Measurements from ENCODE around the gene MAP3K4.

MAP3K4 gene

DNA sequence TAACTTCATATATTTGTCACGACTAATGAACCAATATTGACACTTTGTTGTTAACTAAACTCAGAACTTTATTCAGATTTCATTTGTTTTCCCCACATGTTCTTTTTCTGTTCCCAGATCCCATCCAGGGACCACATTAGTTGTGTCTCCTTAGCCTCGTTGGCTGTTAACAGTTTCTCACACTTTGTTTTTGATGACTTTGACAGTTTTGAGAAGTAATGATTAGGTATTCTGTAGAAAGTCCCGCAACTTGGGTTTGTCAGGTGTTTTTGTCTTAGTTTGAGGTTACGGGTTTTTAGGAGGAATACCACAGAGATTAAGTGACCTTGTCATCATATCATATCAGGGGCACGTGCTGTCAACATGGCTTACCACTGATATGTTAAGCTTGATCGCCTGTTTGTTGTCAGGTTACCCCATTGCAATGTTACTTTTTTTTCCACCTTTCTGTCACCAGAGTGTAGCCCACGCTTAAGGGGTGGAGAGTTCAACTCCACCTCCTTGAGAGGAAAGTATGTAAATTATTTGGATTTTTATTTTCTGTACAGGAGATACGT lies 32.9 kb downstream of the MAP3K4 start:
- no peak for TF ChIP-seq BACH2 (CRISPR knock-in tag; IDR thresholded peaks at IDR 0.05; ENCODE audit: borderline replicate concordance)
- no peak for TF ChIP-seq ZNF8 (CRISPR knock-in tag; IDR thresholded peaks at IDR 0.05)
- TF ChIP-seq, protein P1, sequence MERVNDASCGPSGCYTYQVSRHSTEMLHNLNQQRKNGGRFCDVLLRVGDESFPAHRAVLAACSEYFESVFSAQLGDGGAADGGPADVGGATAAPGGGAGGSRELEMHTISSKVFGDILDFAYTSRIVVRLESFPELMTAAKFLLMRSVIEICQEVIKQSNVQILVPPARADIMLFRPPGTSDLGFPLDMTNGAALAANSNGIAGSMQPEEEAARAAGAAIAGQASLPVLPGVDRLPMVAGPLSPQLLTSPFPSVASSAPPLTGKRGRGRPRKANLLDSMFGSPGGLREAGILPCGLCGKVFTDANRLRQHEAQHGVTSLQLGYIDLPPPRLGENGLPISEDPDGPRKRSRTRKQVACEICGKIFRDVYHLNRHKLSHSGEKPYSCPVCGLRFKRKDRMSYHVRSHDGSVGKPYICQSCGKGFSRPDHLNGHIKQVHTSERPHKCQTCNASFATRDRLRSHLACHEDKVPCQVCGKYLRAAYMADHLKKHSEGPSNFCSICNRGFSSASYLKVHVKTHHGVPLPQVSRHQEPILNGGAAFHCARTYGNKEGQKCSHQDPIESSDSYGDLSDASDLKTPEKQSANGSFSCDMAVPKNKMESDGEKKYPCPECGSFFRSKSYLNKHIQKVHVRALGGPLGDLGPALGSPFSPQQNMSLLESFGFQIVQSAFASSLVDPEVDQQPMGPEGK (CRISPR knock-in tag; IDR thresholded peaks at IDR 0.05; ENCODE audit: borderline replicate concordance), result no peak
- no peak for TF ChIP-seq SNAI2 (CRISPR knock-in tag; IDR thresholded peaks at IDR 0.05)
- TF ChIP-seq ZC3H10 (CRISPR knock-in tag; IDR thresholded peaks at IDR 0.05), result no peak
- no peak for ATAC-seq

- no peak for ATAC-seq
Observed at GRCh38 chr6:161027385-161027784, 35.8 kb downstream of the MAP3K4 start.

GRCh38 chr6:161029195-161029809 lies 37.7 kb downstream of the MAP3K4 start:
- ATAC-seq, result no peak
- TF ChIP-seq ESRRG (CRISPR knock-in tag; IDR thresholded peaks at IDR 0.05) (no peak), GLIS3 (CRISPR knock-in tag; IDR thresholded peaks at IDR 0.05) (no peak), RARB (CRISPR knock-in tag; IDR thresholded peaks at IDR 0.05) (no peak), SNAI2 (CRISPR knock-in tag; IDR thresholded peaks at IDR 0.05) (no peak), ZNF8 (CRISPR knock-in tag; IDR thresholded peaks at IDR 0.05) (no peak), ZNF565 (CRISPR knock-in tag; conservative IDR thresholded peaks at IDR 0.05; ENCODE audit: low read depth) (no peak), ISL1 (CRISPR knock-in tag; IDR thresholded peaks at IDR 0.05) (no peak), OSR1 (CRISPR knock-in tag; IDR thresholded peaks at IDR 0.05) (no peak), CSDC2 (CRISPR knock-in tag; IDR thresholded peaks at IDR 0.05) (no peak), ZFP3 (CRISPR knock-in tag; IDR thresholded peaks at IDR 0.05) (no peak), TOX (CRISPR knock-in tag; IDR thresholded peaks at IDR 0.05; ENCODE audit: borderline replicate concordance) (no peak)
- TF ChIP-seq, protein P2, sequence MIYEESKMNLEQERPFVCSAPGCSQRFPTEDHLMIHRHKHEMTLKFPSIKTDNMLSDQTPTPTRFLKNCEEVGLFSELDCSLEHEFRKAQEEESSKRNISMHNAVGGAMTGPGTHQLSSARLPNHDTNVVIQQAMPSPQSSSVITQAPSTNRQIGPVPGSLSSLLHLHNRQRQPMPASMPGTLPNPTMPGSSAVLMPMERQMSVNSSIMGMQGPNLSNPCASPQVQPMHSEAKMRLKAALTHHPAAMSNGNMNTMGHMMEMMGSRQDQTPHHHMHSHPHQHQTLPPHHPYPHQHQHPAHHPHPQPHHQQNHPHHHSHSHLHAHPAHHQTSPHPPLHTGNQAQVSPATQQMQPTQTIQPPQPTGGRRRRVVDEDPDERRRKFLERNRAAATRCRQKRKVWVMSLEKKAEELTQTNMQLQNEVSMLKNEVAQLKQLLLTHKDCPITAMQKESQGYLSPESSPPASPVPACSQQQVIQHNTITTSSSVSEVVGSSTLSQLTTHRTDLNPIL (CRISPR knock-in tag; IDR thresholded peaks at IDR 0.05; ENCODE audit: low read depth), result no peak
- TF ChIP-seq, protein P3, sequence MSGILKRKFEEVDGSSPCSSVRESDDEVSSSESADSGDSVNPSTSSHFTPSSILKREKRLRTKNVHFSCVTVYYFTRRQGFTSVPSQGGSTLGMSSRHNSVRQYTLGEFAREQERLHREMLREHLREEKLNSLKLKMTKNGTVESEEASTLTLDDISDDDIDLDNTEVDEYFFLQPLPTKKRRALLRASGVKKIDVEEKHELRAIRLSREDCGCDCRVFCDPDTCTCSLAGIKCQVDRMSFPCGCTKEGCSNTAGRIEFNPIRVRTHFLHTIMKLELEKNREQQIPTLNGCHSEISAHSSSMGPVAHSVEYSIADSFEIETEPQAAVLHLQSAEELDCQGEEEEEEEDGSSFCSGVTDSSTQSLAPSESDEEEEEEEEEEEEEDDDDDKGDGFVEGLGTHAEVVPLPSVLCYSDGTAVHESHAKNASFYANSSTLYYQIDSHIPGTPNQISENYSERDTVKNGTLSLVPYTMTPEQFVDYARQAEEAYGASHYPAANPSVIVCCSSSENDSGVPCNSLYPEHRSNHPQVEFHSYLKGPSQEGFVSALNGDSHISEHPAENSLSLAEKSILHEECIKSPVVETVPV (CRISPR knock-in tag; IDR thresholded peaks at IDR 0.05), result no peak

More at GRCh38 chr6:161027385-161027784, 35.8 kb downstream of the MAP3K4 start:
- TF ChIP-seq, protein P3 (CRISPR knock-in tag; IDR thresholded peaks at IDR 0.05), result no peak
- TF ChIP-seq, protein P4, sequence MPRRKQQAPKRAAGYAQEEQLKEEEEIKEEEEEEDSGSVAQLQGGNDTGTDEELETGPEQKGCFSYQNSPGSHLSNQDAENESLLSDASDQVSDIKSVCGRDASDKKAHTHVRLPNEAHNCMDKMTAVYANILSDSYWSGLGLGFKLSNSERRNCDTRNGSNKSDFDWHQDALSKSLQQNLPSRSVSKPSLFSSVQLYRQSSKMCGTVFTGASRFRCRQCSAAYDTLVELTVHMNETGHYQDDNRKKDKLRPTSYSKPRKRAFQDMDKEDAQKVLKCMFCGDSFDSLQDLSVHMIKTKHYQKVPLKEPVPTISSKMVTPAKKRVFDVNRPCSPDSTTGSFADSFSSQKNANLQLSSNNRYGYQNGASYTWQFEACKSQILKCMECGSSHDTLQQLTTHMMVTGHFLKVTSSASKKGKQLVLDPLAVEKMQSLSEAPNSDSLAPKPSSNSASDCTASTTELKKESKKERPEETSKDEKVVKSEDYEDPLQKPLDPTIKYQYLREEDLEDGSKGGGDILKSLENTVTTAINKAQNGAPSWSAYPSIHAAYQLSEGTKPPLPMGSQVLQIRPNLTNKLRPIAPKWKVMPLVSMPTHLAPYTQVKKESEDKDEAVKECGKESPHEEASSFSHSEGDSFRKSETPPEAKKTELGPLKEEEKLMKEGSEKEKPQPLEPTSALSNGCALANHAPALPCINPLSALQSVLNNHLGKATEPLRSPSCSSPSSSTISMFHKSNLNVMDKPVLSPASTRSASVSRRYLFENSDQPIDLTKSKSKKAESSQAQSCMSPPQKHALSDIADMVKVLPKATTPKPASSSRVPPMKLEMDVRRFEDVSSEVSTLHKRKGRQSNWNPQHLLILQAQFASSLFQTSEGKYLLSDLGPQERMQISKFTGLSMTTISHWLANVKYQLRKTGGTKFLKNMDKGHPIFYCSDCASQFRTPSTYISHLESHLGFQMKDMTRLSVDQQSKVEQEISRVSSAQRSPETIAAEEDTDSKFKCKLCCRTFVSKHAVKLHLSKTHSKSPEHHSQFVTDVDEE (CRISPR knock-in tag; IDR thresholded peaks at IDR 0.05), result no peak
- TF ChIP-seq, protein P1 (CRISPR knock-in tag; IDR thresholded peaks at IDR 0.05; ENCODE audit: borderline replicate concordance), result no peak
- TF ChIP-seq, protein P5, sequence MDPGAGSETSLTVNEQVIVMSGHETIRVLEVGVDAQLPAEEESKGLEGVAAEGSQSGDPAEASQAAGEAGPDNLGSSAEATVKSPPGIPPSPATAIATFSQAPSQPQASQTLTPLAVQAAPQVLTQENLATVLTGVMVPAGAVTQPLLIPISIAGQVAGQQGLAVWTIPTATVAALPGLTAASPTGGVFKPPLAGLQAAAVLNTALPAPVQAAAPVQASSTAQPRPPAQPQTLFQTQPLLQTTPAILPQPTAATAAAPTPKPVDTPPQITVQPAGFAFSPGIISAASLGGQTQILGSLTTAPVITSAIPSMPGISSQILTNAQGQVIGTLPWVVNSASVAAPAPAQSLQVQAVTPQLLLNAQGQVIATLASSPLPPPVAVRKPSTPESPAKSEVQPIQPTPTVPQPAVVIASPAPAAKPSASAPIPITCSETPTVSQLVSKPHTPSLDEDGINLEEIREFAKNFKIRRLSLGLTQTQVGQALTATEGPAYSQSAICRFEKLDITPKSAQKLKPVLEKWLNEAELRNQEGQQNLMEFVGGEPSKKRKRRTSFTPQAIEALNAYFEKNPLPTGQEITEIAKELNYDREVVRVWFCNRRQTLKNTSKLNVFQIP (CRISPR knock-in tag; IDR thresholded peaks at IDR 0.05; ENCODE audit: borderline replicate concordance, low read depth), result no peak
- TF ChIP-seq ZNF70 (CRISPR knock-in tag; IDR thresholded peaks at IDR 0.05) (no peak), ZNF565 (CRISPR knock-in tag; conservative IDR thresholded peaks at IDR 0.05; ENCODE audit: low read depth) (no peak), OSR1 (CRISPR knock-in tag; IDR thresholded peaks at IDR 0.05) (no peak), GLIS3 (CRISPR knock-in tag; IDR thresholded peaks at IDR 0.05) (no peak)
